ENCODE measurements around the gene ZNF486.
"Not testable (repeated sequence)": the region's sequence is repeated elsewhere in the genome, so short reads cannot be mapped to it uniquely, and the experiment has no call there.

The ZNF486 gene

DNA sequence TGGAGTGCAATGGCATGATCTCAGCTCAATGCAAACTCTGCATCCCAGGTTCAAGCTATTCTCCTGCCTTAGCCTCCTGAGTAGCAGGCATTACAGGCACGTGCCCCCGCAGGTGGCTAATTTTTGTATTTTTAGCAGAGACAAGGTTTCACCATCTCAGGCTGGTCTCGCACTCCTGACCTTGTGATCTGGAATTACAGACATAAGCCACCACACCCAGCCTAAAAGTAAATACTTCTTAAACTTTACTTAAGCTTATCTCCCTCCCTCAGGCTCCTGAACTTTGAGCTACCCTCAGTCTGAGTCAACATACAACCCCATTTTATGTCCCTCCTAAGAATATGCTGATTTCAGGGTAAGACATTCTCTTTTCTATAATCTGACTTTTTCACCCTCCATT, 66.1 kb downstream of the ZNF486 start:
- no peak for DNase-seq (ENCODE audit: low spot score)

DNA sequence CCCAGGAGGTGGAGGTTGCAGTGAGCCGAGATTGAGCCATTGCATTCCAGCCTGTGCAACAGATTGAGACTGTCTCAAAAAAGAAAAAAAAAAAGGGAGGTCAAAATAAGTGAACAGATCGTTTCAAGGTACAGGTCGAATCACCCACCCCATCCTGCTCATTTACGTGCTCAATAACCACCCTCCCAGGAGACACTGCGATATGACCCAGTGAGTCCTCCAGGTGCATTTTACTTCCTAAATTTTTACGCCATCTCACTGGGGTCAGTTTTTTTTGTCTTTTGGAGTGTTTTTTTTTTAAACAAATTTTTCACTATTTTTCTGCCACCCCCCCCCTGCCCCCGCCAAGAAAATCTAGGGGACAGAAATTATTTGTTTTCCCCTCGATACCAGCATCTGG, 68.1 kb downstream of the ZNF486 start:
- no peak for DNase-seq (ENCODE audit: low spot score)

GRCh38 chr19:20237773-20238623, 71.0 kb downstream of the ZNF486 start:
- DNase-seq (ENCODE audit: low spot score): no peak

- DNase-seq (ENCODE audit: low spot score): no peak
Observed at GRCh38 chr19:20243629-20244028, 76.6 kb downstream of the ZNF486 start.

- no peak for DNase-seq (ENCODE audit: low spot score)
Observed at GRCh38 chr19:20244356-20244755, 77.3 kb downstream of the ZNF486 start.

DNA sequence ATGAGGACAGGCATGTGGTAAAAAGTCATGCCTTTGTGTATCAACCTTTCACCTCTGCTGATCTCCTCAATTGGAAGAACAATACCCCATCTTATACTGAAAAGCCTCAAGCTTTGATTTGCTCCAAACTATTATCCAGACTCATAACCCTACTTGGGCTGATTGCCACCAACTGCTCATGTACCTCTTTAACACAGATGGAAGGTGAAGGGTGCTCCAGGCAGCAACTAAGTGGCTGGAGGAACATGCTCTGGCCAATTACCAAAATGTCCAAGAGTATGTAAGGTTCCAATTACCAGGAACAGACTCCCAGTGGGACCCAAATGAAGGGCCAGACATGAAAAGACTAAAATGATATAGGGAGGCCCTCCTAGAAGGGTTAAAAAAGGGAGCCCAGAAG, 78.3 kb downstream of the ZNF486 start:
- DNase-seq (ENCODE audit: low spot score): no peak

DNA sequence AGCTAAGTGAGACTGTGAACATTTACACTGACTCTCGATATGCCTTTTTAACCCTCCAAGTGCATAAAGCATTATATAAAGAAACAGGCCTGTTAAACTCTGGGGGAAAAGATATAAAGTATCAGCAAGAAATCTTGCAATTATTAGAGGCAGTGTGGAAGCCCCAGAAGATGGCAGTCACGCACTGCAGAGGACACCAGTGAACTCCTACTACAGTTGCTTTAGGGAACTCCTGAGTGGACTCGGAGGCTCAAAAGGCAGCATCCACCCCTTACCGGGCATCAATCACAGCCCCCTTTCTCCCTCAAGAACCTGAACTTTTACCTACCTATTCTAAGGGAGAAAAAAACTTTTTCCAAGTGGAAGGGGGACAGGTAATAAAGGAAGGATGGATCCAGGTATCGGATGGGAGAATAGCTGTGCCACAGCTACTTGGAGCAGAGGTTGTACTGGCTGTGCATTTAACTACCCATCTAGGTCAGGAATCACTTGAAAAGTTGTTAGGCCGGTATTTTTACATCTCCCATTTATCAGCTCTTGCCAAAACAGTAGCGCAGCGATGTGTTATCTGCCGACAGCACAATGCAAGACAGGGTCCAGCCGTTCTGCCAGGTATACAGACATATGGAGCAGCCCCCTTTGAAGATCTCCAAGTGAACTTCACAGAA, 80.1 kb downstream of the ZNF486 start:
- no peak for DNase-seq (ENCODE audit: low spot score)

DNA sequence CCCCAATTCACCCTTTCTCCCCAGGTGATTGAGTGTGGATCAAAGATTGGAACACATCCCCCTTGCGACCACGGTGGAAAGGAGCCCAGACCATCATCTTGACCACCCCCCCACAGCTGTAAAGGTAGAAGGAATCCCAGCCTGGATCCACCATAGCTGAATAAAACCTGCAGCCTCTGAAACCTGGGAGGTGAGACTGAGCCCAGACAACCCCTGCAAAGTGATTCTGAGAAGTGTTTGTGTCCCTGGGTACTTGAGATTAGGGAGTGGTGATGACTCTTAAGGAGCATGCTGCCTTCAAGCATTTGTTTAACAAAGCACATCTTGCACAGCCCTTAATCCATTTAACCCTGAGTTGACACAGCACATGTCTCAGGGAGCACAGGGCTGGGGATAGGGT, 81.2 kb downstream of the ZNF486 start:
- not testable (repeated sequence) for DNase-seq (ENCODE audit: low spot score)
